Peyer's patch (tissue), 4 donors: ENCODE data around the gene CD209. TPM values are rescaled to one million over a fixed set of nuclear protein-coding genes. Genes with fewer than 3 reads are reported as not detected.
A peak's percentile ranks its signal among the peaks of the same experiment; 100 is the strongest.

Experiments used
- DNase-seq, 3 donors: peaks; one replicate each; pipeline ENCODE4 v3.0.0-alpha.2; 2017 to 2019
- H3K27ac ChIP-seq, 4 donors: fragments of 200-600 bp; sonication (generic); one replicate each; pipeline ENCODE4 v1.5.1; 2016 to 2019
- H3K27me3 ChIP-seq, 2 donors: fragments of 200-600 bp; sonication (generic); one replicate each; pipeline ENCODE4 v1.5.1; 2019
- H3K36me3 ChIP-seq, 3 donors: fragments of 200-600 bp; sonication (generic); one replicate each; pipeline ENCODE4 v1.5.1; 2016 to 2019
- H3K4me1 ChIP-seq, 4 donors: fragments of 200-600 bp; sonication (generic); one replicate each; pipeline ENCODE4 v1.5.1; 2016 to 2019
- H3K4me3 ChIP-seq, 4 donors: fragments of 200-600 bp; sonication (generic); 1 replicate in 3 of 4; 2 replicates in 1 of 4; pipeline ENCODE4 v1.5.1; 2016 to 2019; ENCODE audit warnings: mild to moderate bottlenecking in 1 of 4
- H3K9me3 ChIP-seq, 4 donors: fragments of 200-600 bp; sonication (generic); one replicate each; pipeline ENCODE4 v1.5.1; 2016 to 2019; ENCODE audit warnings: mild to moderate bottlenecking in 1 of 4
- POLR2A ChIP-seq, 2 donors: fragments of 450-650 bp; IDR thresholded peaks; one replicate each; pipeline ENCODE4 v1.5.1; 2017; ENCODE audit warnings: antibody characterized with exemption in 2 of 2, mild to moderate bottlenecking in 2 of 2, moderate library complexity in 2 of 2
- total RNA-seq, 4 donors: library from RNA; depleted of rRNA; stranded (reverse); fragments of >200 nt; gene quantifications; one replicate each; pipeline ENCODE4 v1.1.0, GENCODE V29; 2016
- TF ChIP-seq, protein P1 (sequence below), 6 experiments: fragments of 450-650 bp in 4 of 6; fragments of 200-600 bp in 2 of 6; sonication (generic) in 1 of 6; IDR thresholded peaks; one replicate each; pipeline ENCODE4 v1.5.1; 2017 to 2019; ENCODE audit warnings: antibody characterized with exemption in 6 of 6, mild to moderate bottlenecking in 3 of 6, moderate library complexity in 1 of 6

CD209 gene
- total RNA-seq, 4 donors from 2014 or later: 1.6 to 31.4 (median 5.2) TPM

DNA sequence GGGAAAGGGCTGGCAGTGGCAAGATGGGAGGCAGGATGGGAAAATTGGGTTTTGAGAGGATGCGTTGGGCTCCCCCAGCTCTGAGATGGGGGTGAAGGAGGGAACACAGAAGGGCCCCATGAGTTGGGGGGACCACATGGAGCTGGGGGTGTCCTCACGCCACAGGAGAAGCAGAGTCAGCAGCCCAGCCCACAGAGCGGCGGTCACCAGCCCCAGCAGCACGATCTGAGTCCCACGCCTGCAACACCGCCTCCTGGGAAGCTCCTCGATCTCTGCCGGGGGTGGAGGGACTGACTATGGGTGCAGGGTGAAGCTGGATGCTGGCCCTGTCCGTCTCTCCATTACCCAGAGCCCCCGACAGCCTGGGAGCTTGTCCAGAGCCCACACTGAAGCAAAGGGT lies 48.8 kb downstream of the CD209 start:
- TF ChIP-seq, protein P1, sequence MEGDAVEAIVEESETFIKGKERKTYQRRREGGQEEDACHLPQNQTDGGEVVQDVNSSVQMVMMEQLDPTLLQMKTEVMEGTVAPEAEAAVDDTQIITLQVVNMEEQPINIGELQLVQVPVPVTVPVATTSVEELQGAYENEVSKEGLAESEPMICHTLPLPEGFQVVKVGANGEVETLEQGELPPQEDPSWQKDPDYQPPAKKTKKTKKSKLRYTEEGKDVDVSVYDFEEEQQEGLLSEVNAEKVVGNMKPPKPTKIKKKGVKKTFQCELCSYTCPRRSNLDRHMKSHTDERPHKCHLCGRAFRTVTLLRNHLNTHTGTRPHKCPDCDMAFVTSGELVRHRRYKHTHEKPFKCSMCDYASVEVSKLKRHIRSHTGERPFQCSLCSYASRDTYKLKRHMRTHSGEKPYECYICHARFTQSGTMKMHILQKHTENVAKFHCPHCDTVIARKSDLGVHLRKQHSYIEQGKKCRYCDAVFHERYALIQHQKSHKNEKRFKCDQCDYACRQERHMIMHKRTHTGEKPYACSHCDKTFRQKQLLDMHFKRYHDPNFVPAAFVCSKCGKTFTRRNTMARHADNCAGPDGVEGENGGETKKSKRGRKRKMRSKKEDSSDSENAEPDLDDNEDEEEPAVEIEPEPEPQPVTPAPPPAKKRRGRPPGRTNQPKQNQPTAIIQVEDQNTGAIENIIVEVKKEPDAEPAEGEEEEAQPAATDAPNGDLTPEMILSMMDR (IDR thresholded peaks at IDR 0.05): no peak
- no peak for TF ChIP-seq POLR2A (IDR thresholded peaks at IDR 0.05)
- no peak overlapping the region for H3K4me3 ChIP-seq
- DNase-seq: no peak
- no peaks in the 10 kb centered on the region for H3K27me3 ChIP-seq
- peak overlapping the region in 1 of 4 donors; percentile 52 for H3K27ac ChIP-seq
- no peaks in the 10 kb centered on the region for H3K9me3 ChIP-seq
- H3K4me1 ChIP-seq: peaks cover 0 to 15% (median 0%) of the 10 kb centered on the region in 4 donors
- H3K36me3 ChIP-seq: no peaks in the 10 kb centered on the region

GRCh38 chr19:7697721-7698287 lies 49.5 kb downstream of the CD209 start:
- Histone ChIP-seq H3K4me3 (no peak overlapping the region), H3K27me3 (no peaks in the 10 kb centered on the region), H3K27ac (no peak overlapping the region), H3K4me1 (peaks cover 0 to 11% (median 0%) of the 10 kb centered on the region in 4 donors), H3K36me3 (no peaks in the 10 kb centered on the region), H3K9me3 (no peaks in the 10 kb centered on the region)
- no peak for TF ChIP-seq POLR2A (IDR thresholded peaks at IDR 0.05)
- TF ChIP-seq, protein P1 (IDR thresholded peaks at IDR 0.05): no peak
- DNase-seq: no peak

- no peak overlapping the region for H3K4me3 ChIP-seq
- H3K9me3 ChIP-seq: no peaks in the 10 kb centered on the region
- no peak for DNase-seq
- H3K27ac ChIP-seq: peak overlapping the region in 1 of 4 donors; percentile 27
- TF ChIP-seq, protein P1 (IDR thresholded peaks at IDR 0.05): no peak
- TF ChIP-seq POLR2A (IDR thresholded peaks at IDR 0.05): no peak
- H3K4me1 ChIP-seq: peaks cover 0 to 11% (median 0%) of the 10 kb centered on the region in 4 donors
- no peaks in the 10 kb centered on the region for H3K27me3 ChIP-seq
- no peaks in the 10 kb centered on the region for H3K36me3 ChIP-seq
Observed at GRCh38 chr19:7694499-7694898, 52.8 kb downstream of the CD209 start.

GRCh38 chr19:7692417-7693088 lies 54.8 kb downstream of the CD209 start:
- Histone ChIP-seq H3K4me3 (no peak overlapping the region), H3K27me3 (no peaks in the 10 kb centered on the region), H3K27ac (no peak overlapping the region), H3K4me1 (peaks cover 0 to 11% (median 0%) of the 10 kb centered on the region in 4 donors), H3K9me3 (no peaks in the 10 kb centered on the region), H3K36me3 (no peaks in the 10 kb centered on the region)
- TF ChIP-seq, protein P1 (IDR thresholded peaks at IDR 0.05): no peak
- TF ChIP-seq POLR2A (IDR thresholded peaks at IDR 0.05): no peak
- no peak for DNase-seq

DNA sequence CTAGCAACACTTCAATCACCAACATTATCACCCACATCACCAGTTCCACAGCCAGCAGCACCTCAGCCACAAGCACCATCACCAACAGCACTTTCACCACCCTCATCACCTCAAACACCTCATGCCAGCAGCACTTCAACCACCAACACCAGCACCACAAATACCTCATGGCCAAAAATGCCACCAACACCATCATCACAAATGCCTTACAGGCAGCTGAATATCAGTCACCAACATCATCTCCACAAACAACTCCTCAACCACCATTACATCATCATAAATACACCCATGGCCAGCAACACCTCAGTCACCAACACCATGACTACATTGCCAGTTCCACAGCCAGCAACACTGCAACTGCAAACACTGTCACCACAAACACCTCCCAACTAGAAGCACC lies 55.8 kb downstream of the CD209 start:
- DNase-seq: no peak
- H3K27ac ChIP-seq: no peak overlapping the region
- no peaks in the 10 kb centered on the region for H3K27me3 ChIP-seq
- H3K36me3 ChIP-seq: no peaks in the 10 kb centered on the region
- no peak overlapping the region for H3K4me3 ChIP-seq
- H3K9me3 ChIP-seq: no peaks in the 10 kb centered on the region
- H3K4me1 ChIP-seq: peaks cover 0 to 11% (median 0%) of the 10 kb centered on the region in 4 donors
- TF ChIP-seq POLR2A (IDR thresholded peaks at IDR 0.05): no peak
- TF ChIP-seq, protein P1 (IDR thresholded peaks at IDR 0.05): no peak
